Measurements from ENCODE around the gene IAH1.

Gene IAH1

GRCh38 chr2:9474361-9475057, at the start of gene IAH1:
TSS of gene IAH1 (plus strand) at chr2:9474551. CDS start at chr2:9474567, 16 bp downstream.
- DNase-seq (ENCODE audit: low read depth) = peak; percentile 64

DNA sequence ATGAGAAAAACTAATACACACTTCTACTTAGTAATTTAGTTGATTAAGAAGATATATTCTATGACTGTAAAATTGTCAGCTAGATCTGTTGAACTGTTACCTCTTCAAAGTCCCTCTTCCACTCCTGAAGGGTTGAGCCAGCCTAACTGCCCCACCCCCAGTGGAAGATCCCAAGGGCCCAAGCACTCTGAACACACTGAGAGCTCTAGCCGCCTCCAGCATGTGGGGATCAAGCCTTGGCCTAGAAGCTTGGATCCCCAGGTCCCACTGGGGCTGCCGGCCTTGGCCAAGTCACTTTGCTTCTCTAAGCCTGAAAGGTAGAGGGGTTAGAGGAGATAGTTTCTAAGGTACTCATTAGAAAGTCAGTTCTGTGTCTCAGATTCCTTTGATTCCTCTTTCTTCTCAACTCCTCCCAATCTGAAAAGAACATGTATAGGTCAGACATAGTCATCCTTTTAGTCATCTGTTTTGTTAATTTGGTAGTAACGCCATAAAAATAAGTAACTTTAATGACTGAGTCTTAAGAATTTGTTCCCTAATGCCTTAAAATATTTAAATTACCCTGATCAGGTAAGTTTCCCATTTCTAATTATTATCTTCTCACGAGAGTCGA, 45.3 kb upstream of the IAH1 start:
- no peak for DNase-seq (ENCODE audit: low read depth)

GRCh38 chr2:9430316-9431293, 43.7 kb upstream of the IAH1 start:
- DNase-seq (ENCODE audit: low read depth) = no peak

- DNase-seq (ENCODE audit: low read depth) = no peak
These were observed 39.9 kb upstream of the IAH1 start for GRCh38 chr2:9434489-9434888.

DNA sequence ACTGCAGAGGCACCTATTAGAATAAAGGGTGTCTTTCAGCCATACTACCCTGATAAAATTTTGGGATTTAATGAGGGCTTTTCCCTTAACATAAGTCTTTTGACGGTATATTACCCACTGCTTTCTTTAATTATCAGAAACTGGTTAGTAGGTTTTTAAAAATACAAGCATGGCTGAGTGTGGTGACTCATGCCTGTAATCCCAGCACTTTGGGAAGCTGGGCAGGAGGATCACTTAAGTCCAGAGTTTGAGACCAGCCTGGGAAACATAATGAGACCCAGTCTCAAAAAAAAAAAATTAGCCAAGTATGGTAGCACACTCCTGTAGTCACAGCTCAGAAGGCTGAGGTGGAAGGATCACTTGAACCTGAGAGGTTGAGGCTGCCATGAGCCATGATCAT, 34.8 kb upstream of the IAH1 start:
- DNase-seq (ENCODE audit: low read depth) = no peak

DNA sequence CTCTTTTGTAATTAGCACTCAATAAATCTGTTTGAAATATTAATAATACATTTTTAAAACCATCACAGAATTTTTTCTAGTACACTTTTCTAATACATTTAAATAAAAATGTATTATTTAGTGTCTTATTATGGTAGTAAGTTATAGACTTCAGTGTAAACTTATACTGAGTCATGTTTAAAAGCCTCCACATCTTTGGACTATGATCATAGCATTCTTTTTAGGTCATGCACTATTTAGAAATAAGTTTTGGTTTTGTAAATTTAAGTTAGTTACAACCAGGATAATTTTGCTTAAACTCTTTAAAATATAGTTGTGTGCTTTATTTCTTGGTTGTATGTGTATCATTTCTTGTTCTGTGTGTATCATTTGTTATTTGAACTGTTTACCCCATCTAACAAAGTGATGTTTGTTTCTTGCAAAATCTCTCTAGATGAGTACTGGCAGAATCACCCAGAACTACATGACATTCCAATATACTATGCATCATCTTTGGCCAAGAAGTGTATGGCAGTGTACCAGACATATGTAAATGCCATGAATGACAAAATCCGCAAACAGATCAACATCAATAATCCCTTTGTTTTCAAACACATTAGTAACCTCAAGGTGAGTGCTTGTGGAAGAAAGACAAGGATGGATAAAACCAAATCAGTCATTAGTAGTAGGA, 34.2 kb upstream of the IAH1 start:
- no peak for DNase-seq (ENCODE audit: low read depth)

DNA sequence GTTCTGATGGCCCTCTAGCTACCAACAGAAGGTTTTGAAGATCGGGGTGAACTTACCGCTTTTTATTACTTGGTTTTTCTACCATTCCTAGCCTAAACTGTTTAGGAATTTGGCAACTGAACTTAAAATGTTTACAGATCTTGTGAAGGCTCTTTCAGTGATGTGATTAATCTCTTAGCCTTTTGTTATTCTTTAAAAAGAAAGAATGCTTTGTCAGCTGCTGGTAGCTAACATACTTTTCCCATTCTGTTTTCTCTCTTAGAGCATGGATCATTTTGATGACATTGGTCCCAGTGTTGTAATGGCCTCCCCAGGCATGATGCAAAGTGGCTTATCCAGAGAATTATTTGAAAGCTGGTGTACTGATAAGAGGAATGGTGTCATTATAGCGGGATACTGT, 32.8 kb upstream of the IAH1 start:
- no peak for DNase-seq (ENCODE audit: low read depth)

GRCh38 chr2:9443526-9443925, 30.8 kb upstream of the IAH1 start:
- DNase-seq (ENCODE audit: low read depth) = no peak

DNA sequence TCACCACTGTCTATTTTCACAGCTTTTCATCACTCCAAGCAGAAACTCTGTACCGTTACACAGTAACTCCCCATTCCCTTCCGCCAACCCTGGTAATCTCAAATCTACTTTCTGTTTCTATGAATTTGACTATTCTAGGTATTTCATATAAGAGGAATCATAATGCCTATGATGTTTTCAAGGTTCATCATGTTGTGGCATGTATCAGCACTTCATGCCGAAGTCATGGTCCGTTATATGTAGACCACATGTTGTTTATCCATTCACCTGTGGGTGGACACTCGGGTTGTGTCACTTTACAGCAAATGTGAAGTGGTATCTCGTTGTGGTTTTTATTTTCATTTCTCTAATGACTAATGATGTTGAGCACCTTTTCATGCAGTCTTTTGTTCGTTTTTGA, 29.3 kb upstream of the IAH1 start:
- no peak for DNase-seq (ENCODE audit: low read depth)

DNA sequence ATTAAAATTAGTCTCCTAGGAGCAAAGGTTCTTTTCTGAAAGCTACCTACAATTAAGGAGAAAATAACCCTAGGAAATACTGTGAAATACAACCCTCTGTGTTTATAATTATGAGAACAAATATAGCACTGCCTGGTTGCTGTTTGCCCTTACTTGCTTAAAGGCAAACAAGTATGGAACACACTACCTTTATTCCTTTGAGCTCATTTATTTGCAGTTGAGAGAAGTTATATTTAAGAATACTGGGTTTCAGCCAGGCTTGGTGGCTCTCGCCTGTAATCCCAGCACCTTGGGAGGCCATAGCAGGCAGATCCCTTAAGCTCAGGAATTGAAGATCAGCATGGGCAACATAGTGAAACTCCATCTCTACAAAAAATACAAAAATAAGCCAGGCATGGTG, 23.1 kb upstream of the IAH1 start:
- no peak for DNase-seq (ENCODE audit: low read depth)

DNA sequence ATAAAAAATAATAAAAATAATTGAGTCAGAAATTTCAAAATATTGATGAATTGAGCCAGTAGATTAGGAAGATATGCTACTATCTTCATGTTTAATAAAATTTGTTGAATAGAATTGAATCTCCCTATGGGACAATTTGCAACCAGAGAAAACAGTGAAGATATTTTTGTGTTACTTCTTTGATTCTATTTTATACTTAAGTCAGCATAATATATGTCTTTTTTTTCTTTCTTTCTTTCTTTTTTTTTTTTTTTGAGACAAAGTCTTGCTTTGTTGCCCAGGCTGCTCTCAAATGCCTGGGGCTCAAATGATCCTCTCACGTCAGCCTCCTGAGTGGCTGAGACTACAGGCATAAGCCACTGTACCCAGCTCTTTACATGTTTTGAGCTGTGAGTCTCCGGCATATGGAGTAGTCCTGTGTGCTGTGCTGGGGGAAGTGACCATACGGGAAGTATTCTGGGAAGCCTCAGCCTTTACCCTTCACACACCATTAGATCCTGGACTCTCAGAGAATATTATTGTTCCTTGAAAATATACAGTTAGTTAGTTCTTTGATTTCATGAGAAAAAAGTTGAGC, 13.8 kb upstream of the IAH1 start:
- DNase-seq (ENCODE audit: low read depth) = no peak

GRCh38 chr2:9461079-9461478, 13.3 kb upstream of the IAH1 start:
- no peak for DNase-seq (ENCODE audit: low read depth)

- DNase-seq (ENCODE audit: low read depth) = no peak
These were observed 12.0 kb upstream of the IAH1 start for GRCh38 chr2:9462313-9462712.

GRCh38 chr2:9462886-9463697, 11.3 kb upstream of the IAH1 start:
- DNase-seq (ENCODE audit: low read depth) = no peak

DNA sequence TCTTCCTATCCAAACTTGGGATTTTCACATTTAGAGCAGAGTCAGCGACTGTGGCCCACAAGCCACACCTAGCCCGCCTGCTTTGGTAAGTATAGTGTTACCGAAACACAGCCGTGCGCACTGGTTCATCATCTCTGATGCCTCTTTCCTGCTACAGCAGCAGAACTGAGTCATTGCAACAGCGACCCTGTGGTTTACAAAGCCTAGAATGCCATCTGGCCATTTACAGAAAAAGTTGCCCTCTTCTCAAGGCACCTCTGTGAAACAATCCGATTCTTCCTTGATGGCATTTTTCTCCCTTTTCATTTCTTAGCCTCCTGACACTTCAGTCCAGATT, 10.7 kb upstream of the IAH1 start:
- no peak for DNase-seq (ENCODE audit: low read depth)

- no peak for DNase-seq (ENCODE audit: low read depth)
These were observed 9.2 kb upstream of the IAH1 start for GRCh38 chr2:9465170-9465569.

DNA sequence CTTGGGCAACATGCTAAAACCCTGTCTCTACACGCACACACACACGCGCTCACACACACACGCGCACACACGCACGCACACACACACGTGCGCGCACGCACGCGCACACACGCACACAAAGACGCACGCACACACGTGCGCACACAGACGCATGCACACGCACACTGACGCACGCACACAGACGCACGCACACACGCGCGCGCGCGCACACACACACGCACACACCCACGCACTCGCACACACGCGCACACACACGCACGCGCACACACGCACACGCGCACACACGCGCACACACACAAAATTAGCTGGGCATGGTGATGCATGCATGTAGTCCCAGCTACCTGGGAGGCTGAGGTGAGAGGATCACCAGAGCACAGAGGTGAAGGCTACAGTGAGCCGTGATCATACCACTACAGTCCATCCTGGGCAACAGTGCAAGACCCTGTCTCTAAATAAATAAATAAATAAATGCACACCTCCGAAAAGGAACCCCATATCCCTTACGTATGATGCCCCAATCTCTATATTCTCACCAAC, 8.1 kb upstream of the IAH1 start:
- no peak for DNase-seq (ENCODE audit: low read depth)

DNA sequence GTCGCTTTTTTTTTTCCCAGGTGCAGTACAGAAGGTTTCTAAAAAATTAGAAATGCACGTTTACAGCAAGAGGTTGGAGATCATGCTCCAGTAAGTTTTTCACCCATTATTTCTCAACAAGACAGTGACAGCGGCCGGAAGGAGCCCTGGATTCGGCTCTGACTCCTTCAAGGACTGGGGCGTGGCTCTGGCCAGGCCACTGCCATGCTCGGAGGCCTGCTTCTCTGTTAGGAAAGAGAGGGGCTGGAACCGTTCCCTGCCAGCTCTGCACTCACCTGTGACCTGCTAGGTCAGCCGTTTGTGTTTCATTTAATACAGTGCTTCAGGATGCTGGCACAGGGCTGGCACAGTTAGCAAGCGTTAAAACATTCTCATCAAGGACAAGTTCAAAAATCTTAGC, 6.7 kb upstream of the IAH1 start:
- DNase-seq (ENCODE audit: low read depth) = no peak

- DNase-seq (ENCODE audit: low read depth) = no peak
These were observed 3.1 kb upstream of the IAH1 start for GRCh38 chr2:9471206-9471605.

DNA sequence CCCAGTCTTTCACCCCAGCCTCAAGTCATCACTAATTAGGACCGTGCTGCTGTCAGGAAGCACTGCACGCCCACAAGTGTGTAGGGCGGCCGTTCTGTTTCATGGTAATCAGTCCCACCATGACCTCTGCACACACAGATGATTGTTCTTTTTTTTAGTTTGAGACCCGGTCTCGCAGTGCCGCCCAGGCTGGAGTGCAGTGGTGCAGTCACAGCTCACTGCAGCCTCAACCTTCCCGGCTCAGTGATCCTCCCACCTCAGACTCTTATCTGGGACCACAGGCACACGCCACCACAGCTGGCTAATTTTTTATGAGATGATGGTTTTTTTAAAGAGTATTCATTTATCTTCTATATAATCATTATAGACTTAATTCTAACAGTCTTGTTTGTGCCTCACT, 1.8 kb upstream of the IAH1 start:
- no peak for DNase-seq (ENCODE audit: low read depth)

Measured in activated T-cell treated with anti-CD3 and anti-CD28 coated beads for 1 hour (primary cell).